SK-N-SH (cell line): Measurements from ENCODE around the gene CSTPP1. TPM values are rescaled to one million over a fixed set of nuclear protein-coding genes. Genes with fewer than 3 reads are reported as not detected.

Source experiments
- CTCF ChIA-PET: fragments of 300-600, 350-600 bp; formaldehyde crosslinking; extraction: SDS; loops from one replicate; lab custom pipeline; 2021; lab: Yijun Ruan, JAX
- POLR2A ChIA-PET: fragments of 350-600 bp; sonication (Branson Sonifier 250); formaldehyde crosslinking; extraction: SDS; loops from one replicate; lab custom pipeline; 2020; ENCODE audit warnings: antibody characterized with exemption, inconsistent platforms; lab: Yijun Ruan, JAX
- DNase-seq: peaks from one replicate; pipeline ENCODE4 v3.0.0; 2012
- H2AFZ ChIP-seq: fragments of 200-600 bp; sonication (generic); 2 replicates; pipeline ENCODE4 v1.8.1; 2016; ENCODE audit warnings: antibody characterized with exemption, mild to moderate bottlenecking, low read depth
- H3F3A ChIP-seq: fragments of 200-600 bp; sonication (generic); replicated peaks from 2 replicates; pipeline ENCODE3; 2016; ENCODE audit warnings: antibody characterized with exemption, mild to moderate bottlenecking; ENCODE audit not compliant: insufficient read depth
- H3K27ac ChIP-seq, 2 experiments: fragments of 200-500 bp in 1 of 2; fragments of 200-600 bp in 1 of 2; sonication (Bioruptor generic) in 1 of 2; sonication (generic), shearing (Covaris generic) in 1 of 2; 2 replicates each; pipeline versions ENCODE4 v1.5.1 to v1.6.1; 2014 to 2016; ENCODE audit warnings: low read depth in 2 of 2, inconsistent platforms in 1 of 2, low read length in 1 of 2, mild to moderate bottlenecking in 1 of 2, mixed read lengths in 1 of 2
- H3K27me3 ChIP-seq: fragments of 200-600 bp; sonication (generic), shearing (Covaris generic); 2 replicates; pipeline ENCODE4 v1.6.1; 2016; ENCODE audit warnings: mixed run types; ENCODE audit not compliant: insufficient read depth
- H3K36me3 ChIP-seq, 2 experiments: fragments of 200-500 bp in 1 of 2; fragments of 200-600 bp in 1 of 2; sonication (Bioruptor generic) in 1 of 2; sonication (generic) in 1 of 2; replicated peaks in 1 of 2; 2 replicates each; pipeline versions ENCODE3 to v1.5.1; 2014 to 2016; ENCODE audit warnings: low read length in 1 of 2, mild to moderate bottlenecking in 1 of 2; ENCODE audit not compliant: insufficient read depth in 2 of 2, control insufficient read depth in 1 of 2
- H3K4me1 ChIP-seq, 2 experiments: fragments of 200-500 bp in 1 of 2; fragments of 200-600 bp in 1 of 2; sonication (Bioruptor generic) in 1 of 2; sonication (generic), shearing (Covaris generic) in 1 of 2; 2 replicates each; pipeline versions ENCODE4 v1.5.1 to v1.6.1; 2014 to 2016; ENCODE audit warnings: low read depth in 1 of 2, low read length in 1 of 2, mixed run types in 1 of 2; ENCODE audit not compliant: insufficient read depth in 2 of 2, control insufficient read depth in 1 of 2
- H3K4me2 ChIP-seq: fragments of 200-600 bp; sonication (generic), shearing (Covaris generic); 2 replicates; pipeline ENCODE4 v1.6.1; 2017; ENCODE audit warnings: mixed run types
- H3K4me3 ChIP-seq, 2 experiments: fragments of 200-500 bp in 1 of 2; fragments of 200-600 bp in 1 of 2; sonication (Bioruptor generic) in 1 of 2; sonication (generic), shearing (Covaris generic) in 1 of 2; 2 replicates each; pipeline versions ENCODE4 v1.5.1 to v1.8.1; 2014 to 2016; ENCODE audit warnings: low read depth in 2 of 2, inconsistent platforms in 1 of 2, low read length in 1 of 2, mild to moderate bottlenecking in 1 of 2, mixed read lengths in 1 of 2, moderate library complexity in 1 of 2
- H3K79me2 ChIP-seq: fragments of 200-600 bp; sonication (generic); 2 replicates; pipeline ENCODE4 v1.8.1; 2017; ENCODE audit warnings: mild to moderate bottlenecking; ENCODE audit not compliant: insufficient read depth
- H3K9ac ChIP-seq: fragments of 200-600 bp; sonication (generic); 2 replicates; pipeline ENCODE4 v1.6.1; 2017; ENCODE audit warnings: mixed run types
- H3K9me2 ChIP-seq: fragments of 200-600 bp; sonication (generic); 2 replicates; pipeline ENCODE4 v1.6.1; 2017; ENCODE audit warnings: mixed run types
- H3K9me3 ChIP-seq: fragments of 200-600 bp; sonication (generic); 2 replicates; pipeline ENCODE4 v1.6.1; 2017; ENCODE audit warnings: mixed run types, mild to moderate bottlenecking, moderate library complexity
- H4K20me1 ChIP-seq: fragments of 200-600 bp; sonication (generic); 2 replicates; pipeline ENCODE4 v1.6.1; 2017; ENCODE audit warnings: mild to moderate bottlenecking, mixed run types; ENCODE audit not compliant: insufficient read depth
- EP300 ChIP-seq, 2 experiments: IDR thresholded peaks; 2 replicates each; pipeline versions ENCODE4 v1.4.0 to v1.6.1; 2012; ENCODE audit warnings: borderline replicate concordance in 1 of 2, low read depth in 1 of 2, low read length in 1 of 2
- EZH2phosphoT487 ChIP-seq: fragments of 200-600 bp; sonication (generic); IDR thresholded peaks from 2 replicates; pipeline ENCODE4 v1.6.1; 2017; ENCODE audit warnings: low read depth, mixed run types, mild to moderate bottlenecking, antibody characterized with exemption, moderate library complexity, borderline replicate concordance
- FOSL2 ChIP-seq: IDR thresholded peaks from 2 replicates; pipeline ENCODE4 v1.4.0; 2012; ENCODE audit warnings: low read depth, mild to moderate bottlenecking, moderate library complexity, borderline replicate concordance
- FOXJ3 ChIP-seq: sonication (generic); formaldehyde crosslinking; IDR thresholded peaks from 2 replicates; pipeline ENCODE4 v1.5.1; 2020; ENCODE audit warnings: mild to moderate bottlenecking, missing genetic modification reagents
- FOXM1 ChIP-seq: IDR thresholded peaks from 2 replicates; pipeline ENCODE4 v1.4.0; 2012; ENCODE audit warnings: low read depth, mild to moderate bottlenecking
- GABPA ChIP-seq: IDR thresholded peaks from 2 replicates; pipeline ENCODE4 v1.4.0; 2012; ENCODE audit warnings: low read depth, mild to moderate bottlenecking
- GATA2 ChIP-seq: sonication (generic); formaldehyde crosslinking; IDR thresholded peaks from 2 replicates; pipeline ENCODE4 v1.5.0; 2020; ENCODE audit warnings: mild to moderate bottlenecking, missing genetic modification reagents
- JUND ChIP-seq: IDR thresholded peaks from 2 replicates; pipeline ENCODE4 v1.4.0; 2012
- MEF2A ChIP-seq: IDR thresholded peaks from 2 replicates; pipeline ENCODE4 v1.4.0; 2012; ENCODE audit warnings: low read depth, borderline replicate concordance
- NFIC ChIP-seq: IDR thresholded peaks from 2 replicates; pipeline ENCODE4 v1.4.0; 2012; ENCODE audit warnings: borderline replicate concordance
- POLR2AphosphoS5 ChIP-seq: IDR thresholded peaks from 2 replicates; pipeline ENCODE4 v1.6.1; 2012; ENCODE audit warnings: low read depth, low read length
- RAD21 ChIP-seq: IDR thresholded peaks from 2 replicates; pipeline ENCODE4 v1.6.1; 2012; ENCODE audit warnings: mild to moderate bottlenecking, low read length
- RCOR1 ChIP-seq: fragments of 150-350 bp; IDR thresholded peaks from 2 replicates; pipeline ENCODE4 v1.6.1; 2017; ENCODE audit warnings: antibody characterized with exemption, low read length
- RFX5 ChIP-seq: IDR thresholded peaks from 2 replicates; pipeline ENCODE4 v1.6.1; 2012; ENCODE audit warnings: mild to moderate bottlenecking, improper control_type of control experiment, low read length
- RXRA ChIP-seq: IDR thresholded peaks from 2 replicates; pipeline ENCODE4 v1.4.0; 2012; ENCODE audit warnings: low read depth, mild to moderate bottlenecking, borderline replicate concordance
- SIN3A ChIP-seq: IDR thresholded peaks from 2 replicates; pipeline ENCODE4 v1.6.1; 2012; ENCODE audit warnings: low read depth, mild to moderate bottlenecking, low read length, moderate library complexity, borderline replicate concordance
- SMC3 ChIP-seq: IDR thresholded peaks from 2 replicates; pipeline ENCODE4 v1.6.1; 2012; ENCODE audit warnings: low read depth, low read length, improper control_type of control experiment
- TCF12 ChIP-seq: IDR thresholded peaks from 2 replicates; pipeline ENCODE4 v1.4.0; 2012
- TEAD4 ChIP-seq: IDR thresholded peaks from 2 replicates; pipeline ENCODE4 v1.4.0; 2012; ENCODE audit warnings: mild to moderate bottlenecking, borderline replicate concordance; ENCODE audit not compliant: insufficient read depth
- YY1 ChIP-seq: IDR thresholded peaks from 2 replicates; pipeline ENCODE4 v1.4.0; 2012; ENCODE audit warnings: low read depth, mild to moderate bottlenecking
- WGBS: methylation state at CpG from one replicate; pipeline ENCODE4 v1.1.6; 2017; ENCODE audit warnings: low lambda C conversion rate; 5-methylcytosine and 5-hydroxymethylcytosine counted together
- polyA plus RNA-seq, 3 experiments: library from polyadenylated mRNA; depleted of rRNA; stranded (reverse); fragments of >200 nt; gene quantifications; 2 replicates each; pipeline ENCODE4 v1.2.3, GENCODE V29; 2012
- TF ChIP-seq, protein P1 (sequence below): fragments of 150-350 bp; IDR thresholded peaks from 2 replicates; pipeline ENCODE4 v1.6.1; 2017; ENCODE audit warnings: antibody characterized with exemption, low read length, low read depth, borderline replicate concordance
- TF ChIP-seq, protein P2 (sequence below): IDR thresholded peaks from 2 replicates; pipeline ENCODE4 v1.6.1; 2012; ENCODE audit warnings: mild to moderate bottlenecking, low read depth, low read length, moderate library complexity
- TF ChIP-seq, protein P3 (sequence below): fragments of 200-600 bp; sonication (generic); IDR thresholded peaks from 2 replicates; pipeline ENCODE4 v1.6.1; 2017; ENCODE audit warnings: antibody characterized with exemption, mild to moderate bottlenecking, moderate library complexity
- TF ChIP-seq, protein P4 (sequence below): fragments of 150-350 bp; IDR thresholded peaks from 2 replicates; pipeline ENCODE4 v1.6.1; 2016; ENCODE audit warnings: mild to moderate bottlenecking, low read depth, low read length
- TF ChIP-seq, protein P5 (sequence below): IDR thresholded peaks from 2 replicates; pipeline ENCODE4 v1.4.0; 2012; ENCODE audit warnings: low read depth, borderline replicate concordance

Gene CSTPP1
- polyA plus RNA-seq, 1 of the 3 experiments (the other 2 are of a cell fraction) = 85.7 TPM

DNA sequence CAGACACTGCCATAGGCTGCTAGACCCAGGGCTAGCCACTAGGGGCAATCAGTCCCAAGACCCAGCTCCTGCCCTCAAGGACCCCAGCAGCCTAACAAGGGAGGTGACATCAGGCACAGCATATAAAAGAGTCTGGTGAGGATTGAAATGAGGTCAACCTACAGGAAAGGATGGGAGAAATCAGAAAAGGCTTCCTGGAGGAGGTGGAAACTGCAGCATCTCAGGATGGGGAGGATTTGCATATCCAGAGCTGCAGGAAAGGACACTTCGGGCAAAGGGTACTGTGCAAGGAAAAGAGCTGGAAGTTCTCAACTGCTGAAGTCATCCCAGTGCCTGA lies 243.1 kb downstream of the CSTPP1 start:
- Histone ChIP-seq H3K4me3 (no peak overlapping the region), H3K9ac (no peak overlapping the region), H3K4me1 (peaks cover 15 to 18% of the 10 kb centered on the region in 2 experiments), H3K27me3 (no peaks in the 10 kb centered on the region), H3F3A (peaks cover 12% of the 10 kb centered on the region), H4K20me1 (no peaks in the 10 kb centered on the region), H3K9me2 (no peaks in the 10 kb centered on the region), H3K36me3 (peaks cover 5 to 6% of the 10 kb centered on the region in 2 experiments), H3K27ac (no peak overlapping the region), H3K4me2 (no peak overlapping the region), H3K9me3 (no peaks in the 10 kb centered on the region), H2AFZ (no peak overlapping the region), H3K79me2 (peaks cover 21% of the 10 kb centered on the region)
- DNase-seq = peak; percentile 81
- TF ChIP-seq FOXM1 = no peak
- TF ChIP-seq GATA2 (CRISPR knock-in tag) = no peak
- TF ChIP-seq GABPA = no peak
- TF ChIP-seq EP300 (IDR thresholded peaks at IDR 0.05; ENCODE audit: borderline replicate concordance in 1 of 2, low read depth in 1 of 2, low read length in 1 of 2) = no peak
- TF ChIP-seq RCOR1 = no peak
- no peak for TF ChIP-seq SIN3A
- TF ChIP-seq RFX5 = no peak
- TF ChIP-seq MEF2A = no peak
- TF ChIP-seq, protein P1, sequence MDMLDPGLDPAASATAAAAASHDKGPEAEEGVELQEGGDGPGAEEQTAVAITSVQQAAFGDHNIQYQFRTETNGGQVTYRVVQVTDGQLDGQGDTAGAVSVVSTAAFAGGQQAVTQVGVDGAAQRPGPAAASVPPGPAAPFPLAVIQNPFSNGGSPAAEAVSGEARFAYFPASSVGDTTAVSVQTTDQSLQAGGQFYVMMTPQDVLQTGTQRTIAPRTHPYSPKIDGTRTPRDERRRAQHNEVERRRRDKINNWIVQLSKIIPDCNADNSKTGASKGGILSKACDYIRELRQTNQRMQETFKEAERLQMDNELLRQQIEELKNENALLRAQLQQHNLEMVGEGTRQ = no peak
- TF ChIP-seq YY1 = no peak
- peak; percentile 66 for TF ChIP-seq RAD21
- TF ChIP-seq TCF12 = no peak
- TF ChIP-seq POLR2AphosphoS5 = no peak
- TF ChIP-seq JUND = no peak
- TF ChIP-seq, protein P2, sequence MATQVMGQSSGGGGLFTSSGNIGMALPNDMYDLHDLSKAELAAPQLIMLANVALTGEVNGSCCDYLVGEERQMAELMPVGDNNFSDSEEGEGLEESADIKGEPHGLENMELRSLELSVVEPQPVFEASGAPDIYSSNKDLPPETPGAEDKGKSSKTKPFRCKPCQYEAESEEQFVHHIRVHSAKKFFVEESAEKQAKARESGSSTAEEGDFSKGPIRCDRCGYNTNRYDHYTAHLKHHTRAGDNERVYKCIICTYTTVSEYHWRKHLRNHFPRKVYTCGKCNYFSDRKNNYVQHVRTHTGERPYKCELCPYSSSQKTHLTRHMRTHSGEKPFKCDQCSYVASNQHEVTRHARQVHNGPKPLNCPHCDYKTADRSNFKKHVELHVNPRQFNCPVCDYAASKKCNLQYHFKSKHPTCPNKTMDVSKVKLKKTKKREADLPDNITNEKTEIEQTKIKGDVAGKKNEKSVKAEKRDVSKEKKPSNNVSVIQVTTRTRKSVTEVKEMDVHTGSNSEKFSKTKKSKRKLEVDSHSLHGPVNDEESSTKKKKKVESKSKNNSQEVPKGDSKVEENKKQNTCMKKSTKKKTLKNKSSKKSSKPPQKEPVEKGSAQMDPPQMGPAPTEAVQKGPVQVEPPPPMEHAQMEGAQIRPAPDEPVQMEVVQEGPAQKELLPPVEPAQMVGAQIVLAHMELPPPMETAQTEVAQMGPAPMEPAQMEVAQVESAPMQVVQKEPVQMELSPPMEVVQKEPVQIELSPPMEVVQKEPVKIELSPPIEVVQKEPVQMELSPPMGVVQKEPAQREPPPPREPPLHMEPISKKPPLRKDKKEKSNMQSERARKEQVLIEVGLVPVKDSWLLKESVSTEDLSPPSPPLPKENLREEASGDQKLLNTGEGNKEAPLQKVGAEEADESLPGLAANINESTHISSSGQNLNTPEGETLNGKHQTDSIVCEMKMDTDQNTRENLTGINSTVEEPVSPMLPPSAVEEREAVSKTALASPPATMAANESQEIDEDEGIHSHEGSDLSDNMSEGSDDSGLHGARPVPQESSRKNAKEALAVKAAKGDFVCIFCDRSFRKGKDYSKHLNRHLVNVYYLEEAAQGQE = no peak
- TF ChIP-seq, protein P3, sequence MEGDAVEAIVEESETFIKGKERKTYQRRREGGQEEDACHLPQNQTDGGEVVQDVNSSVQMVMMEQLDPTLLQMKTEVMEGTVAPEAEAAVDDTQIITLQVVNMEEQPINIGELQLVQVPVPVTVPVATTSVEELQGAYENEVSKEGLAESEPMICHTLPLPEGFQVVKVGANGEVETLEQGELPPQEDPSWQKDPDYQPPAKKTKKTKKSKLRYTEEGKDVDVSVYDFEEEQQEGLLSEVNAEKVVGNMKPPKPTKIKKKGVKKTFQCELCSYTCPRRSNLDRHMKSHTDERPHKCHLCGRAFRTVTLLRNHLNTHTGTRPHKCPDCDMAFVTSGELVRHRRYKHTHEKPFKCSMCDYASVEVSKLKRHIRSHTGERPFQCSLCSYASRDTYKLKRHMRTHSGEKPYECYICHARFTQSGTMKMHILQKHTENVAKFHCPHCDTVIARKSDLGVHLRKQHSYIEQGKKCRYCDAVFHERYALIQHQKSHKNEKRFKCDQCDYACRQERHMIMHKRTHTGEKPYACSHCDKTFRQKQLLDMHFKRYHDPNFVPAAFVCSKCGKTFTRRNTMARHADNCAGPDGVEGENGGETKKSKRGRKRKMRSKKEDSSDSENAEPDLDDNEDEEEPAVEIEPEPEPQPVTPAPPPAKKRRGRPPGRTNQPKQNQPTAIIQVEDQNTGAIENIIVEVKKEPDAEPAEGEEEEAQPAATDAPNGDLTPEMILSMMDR = peak; percentile 65
- TF ChIP-seq, protein P4, sequence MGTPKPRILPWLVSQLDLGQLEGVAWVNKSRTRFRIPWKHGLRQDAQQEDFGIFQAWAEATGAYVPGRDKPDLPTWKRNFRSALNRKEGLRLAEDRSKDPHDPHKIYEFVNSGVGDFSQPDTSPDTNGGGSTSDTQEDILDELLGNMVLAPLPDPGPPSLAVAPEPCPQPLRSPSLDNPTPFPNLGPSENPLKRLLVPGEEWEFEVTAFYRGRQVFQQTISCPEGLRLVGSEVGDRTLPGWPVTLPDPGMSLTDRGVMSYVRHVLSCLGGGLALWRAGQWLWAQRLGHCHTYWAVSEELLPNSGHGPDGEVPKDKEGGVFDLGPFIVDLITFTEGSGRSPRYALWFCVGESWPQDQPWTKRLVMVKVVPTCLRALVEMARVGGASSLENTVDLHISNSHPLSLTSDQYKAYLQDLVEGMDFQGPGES = no peak
- TF ChIP-seq, protein P5, sequence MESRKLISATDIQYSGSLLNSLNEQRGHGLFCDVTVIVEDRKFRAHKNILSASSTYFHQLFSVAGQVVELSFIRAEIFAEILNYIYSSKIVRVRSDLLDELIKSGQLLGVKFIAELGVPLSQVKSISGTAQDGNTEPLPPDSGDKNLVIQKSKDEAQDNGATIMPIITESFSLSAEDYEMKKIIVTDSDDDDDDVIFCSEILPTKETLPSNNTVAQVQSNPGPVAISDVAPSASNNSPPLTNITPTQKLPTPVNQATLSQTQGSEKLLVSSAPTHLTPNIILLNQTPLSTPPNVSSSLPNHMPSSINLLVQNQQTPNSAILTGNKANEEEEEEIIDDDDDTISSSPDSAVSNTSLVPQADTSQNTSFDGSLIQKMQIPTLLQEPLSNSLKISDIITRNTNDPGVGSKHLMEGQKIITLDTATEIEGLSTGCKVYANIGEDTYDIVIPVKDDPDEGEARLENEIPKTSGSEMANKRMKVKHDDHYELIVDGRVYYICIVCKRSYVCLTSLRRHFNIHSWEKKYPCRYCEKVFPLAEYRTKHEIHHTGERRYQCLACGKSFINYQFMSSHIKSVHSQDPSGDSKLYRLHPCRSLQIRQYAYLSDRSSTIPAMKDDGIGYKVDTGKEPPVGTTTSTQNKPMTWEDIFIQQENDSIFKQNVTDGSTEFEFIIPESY = no peak
- TF ChIP-seq TEAD4 = no peak
- TF ChIP-seq FOXJ3 = no peak
- TF ChIP-seq FOSL2 = no peak
- no peak for TF ChIP-seq EZH2phosphoT487
- TF ChIP-seq RXRA = no peak
- no peak for TF ChIP-seq NFIC
- peak; percentile 36; the same call in 1 of the 2 replicates for TF ChIP-seq SMC3
- ChIA-PET CTCF (interaction anchor here (0.6 to 4.2 kb wide), 17 partner anchors 8 to 232 kb away, joined by 3 to 78 read pairs (median 4); partner anchors contain the start of genes ACP2, DDB2, NR1H3 and PACSIN3), POLR2A (interaction anchor here (0.7 to 3.3 kb wide), 4 partner anchors 8 to 69 kb away, joined by 3 to 16 read pairs (median 4); partner anchors contain the start of genes ACP2 and DDB2)
- WGBS = 94% methylated on average over 1 of the region's 1 CpG
